Neural crest cell (in vitro differentiated cells): Measurements from ENCODE around the gene C17orf75. TPM values are rescaled to one million over a fixed set of nuclear protein-coding genes. Genes with fewer than 3 reads are reported as not detected.

ENCODE experiments used
- DNase-seq: peaks from one replicate; pipeline ENCODE4 v3.0.0; 2021; ENCODE audit warnings: low read depth, mixed read lengths, low spot score
- H3K27ac Mint-ChIP-seq: one replicate; pipeline ENCODE4 v1.8.0; 2021; ENCODE audit warnings: mild to moderate bottlenecking, mixed read lengths; ENCODE audit not compliant: unreplicated experiment
- H3K27me3 Mint-ChIP-seq: 2 replicates; pipeline ENCODE4 v1.8.0; 2021; ENCODE audit warnings: low read depth, mild to moderate bottlenecking, mixed read lengths
- H3K36me3 Mint-ChIP-seq: 2 replicates; pipeline ENCODE4 v1.8.0; 2021; ENCODE audit warnings: low read depth, mild to moderate bottlenecking, mixed read lengths
- H3K4me1 Mint-ChIP-seq: 2 replicates; pipeline ENCODE4 v1.8.0; 2021; ENCODE audit warnings: mixed read lengths
- H3K4me3 Mint-ChIP-seq: one replicate; pipeline ENCODE4 v1.8.0; 2021; ENCODE audit warnings: mild to moderate bottlenecking, mixed read lengths
- H3K9me3 Mint-ChIP-seq: 2 replicates; pipeline ENCODE4 v1.8.0; 2021; ENCODE audit warnings: mixed read lengths
- total RNA-seq: library from RNA; stranded (reverse); gene quantifications from 2 replicates; pipeline ENCODE4 v1.2.1, GENCODE V29; 2021
- TF ChIP-seq, protein P1 (sequence below): fragments of 200-600 bp; sonication (generic); conservative IDR thresholded peaks from 2 replicates; pipeline ENCODE4 v1.5.0; 2021; ENCODE audit warnings: antibody characterized with exemption, mild to moderate bottlenecking

C17orf75 gene
- total RNA-seq, 1 donor from 2014 or later: 52.8 TPM

GRCh38 chr17:32349854-32350665 lies 8.1 kb upstream of the C17orf75 start, which contains the start of gene ZNF207:
ZNF207 (plus strand) TSS chr17:32350157; CDS start chr17:32350286, 129 bp downstream.
- no peaks in the 10 kb centered on the region for H3K27me3 Mint-ChIP-seq
- H3K27ac Mint-ChIP-seq: peak within 1 kb of the TSS; percentile 99
- H3K9me3 Mint-ChIP-seq: no peaks in the 10 kb centered on the region
- peak; percentile 94 for DNase-seq
- peaks cover 33% of the 10 kb centered on the region for H3K4me1 Mint-ChIP-seq
- TF ChIP-seq, protein P1, sequence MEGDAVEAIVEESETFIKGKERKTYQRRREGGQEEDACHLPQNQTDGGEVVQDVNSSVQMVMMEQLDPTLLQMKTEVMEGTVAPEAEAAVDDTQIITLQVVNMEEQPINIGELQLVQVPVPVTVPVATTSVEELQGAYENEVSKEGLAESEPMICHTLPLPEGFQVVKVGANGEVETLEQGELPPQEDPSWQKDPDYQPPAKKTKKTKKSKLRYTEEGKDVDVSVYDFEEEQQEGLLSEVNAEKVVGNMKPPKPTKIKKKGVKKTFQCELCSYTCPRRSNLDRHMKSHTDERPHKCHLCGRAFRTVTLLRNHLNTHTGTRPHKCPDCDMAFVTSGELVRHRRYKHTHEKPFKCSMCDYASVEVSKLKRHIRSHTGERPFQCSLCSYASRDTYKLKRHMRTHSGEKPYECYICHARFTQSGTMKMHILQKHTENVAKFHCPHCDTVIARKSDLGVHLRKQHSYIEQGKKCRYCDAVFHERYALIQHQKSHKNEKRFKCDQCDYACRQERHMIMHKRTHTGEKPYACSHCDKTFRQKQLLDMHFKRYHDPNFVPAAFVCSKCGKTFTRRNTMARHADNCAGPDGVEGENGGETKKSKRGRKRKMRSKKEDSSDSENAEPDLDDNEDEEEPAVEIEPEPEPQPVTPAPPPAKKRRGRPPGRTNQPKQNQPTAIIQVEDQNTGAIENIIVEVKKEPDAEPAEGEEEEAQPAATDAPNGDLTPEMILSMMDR: no peak
- peaks cover 11% of the 10 kb centered on the region for H3K36me3 Mint-ChIP-seq
- H3K4me3 Mint-ChIP-seq: peak within 1 kb of the TSS; percentile 97

- Mint-ChIP-seq H3K27me3 (no peaks in the 10 kb centered on the region), H3K9me3 (no peaks in the 10 kb centered on the region), H3K4me1 (peaks cover 28% of the 10 kb centered on the region), H3K27ac (peak overlapping the region; percentile 99), H3K4me3 (peak overlapping the region; percentile 97), H3K36me3 (peaks cover 11% of the 10 kb centered on the region)
- TF ChIP-seq, protein P1: no peak
- no peak for DNase-seq
Observed at GRCh38 chr17:32349503-32349853, 7.5 kb upstream of the C17orf75 start.

GRCh38 chr17:32348483-32348800 lies 6.5 kb upstream of the C17orf75 start:
- H3K36me3 Mint-ChIP-seq: peaks cover 11% of the 10 kb centered on the region
- H3K4me3 Mint-ChIP-seq: peak overlapping the region; percentile 80
- H3K27me3 Mint-ChIP-seq: no peaks in the 10 kb centered on the region
- H3K27ac Mint-ChIP-seq: no peak overlapping the region
- DNase-seq: no peak
- H3K9me3 Mint-ChIP-seq: no peaks in the 10 kb centered on the region
- H3K4me1 Mint-ChIP-seq: peaks cover 28% of the 10 kb centered on the region
- TF ChIP-seq, protein P1: no peak

- Mint-ChIP-seq H3K4me1 (peaks cover 28% of the 10 kb centered on the region), H3K9me3 (no peaks in the 10 kb centered on the region), H3K36me3 (peaks cover 7% of the 10 kb centered on the region), H3K27me3 (no peaks in the 10 kb centered on the region), H3K4me3 (peak overlapping the region; percentile 52), H3K27ac (peak overlapping the region; percentile 43)
- TF ChIP-seq, protein P1: no peak
- DNase-seq: no peak
Observed at GRCh38 chr17:32345951-32346600, 4.1 kb upstream of the C17orf75 start.

DNA sequence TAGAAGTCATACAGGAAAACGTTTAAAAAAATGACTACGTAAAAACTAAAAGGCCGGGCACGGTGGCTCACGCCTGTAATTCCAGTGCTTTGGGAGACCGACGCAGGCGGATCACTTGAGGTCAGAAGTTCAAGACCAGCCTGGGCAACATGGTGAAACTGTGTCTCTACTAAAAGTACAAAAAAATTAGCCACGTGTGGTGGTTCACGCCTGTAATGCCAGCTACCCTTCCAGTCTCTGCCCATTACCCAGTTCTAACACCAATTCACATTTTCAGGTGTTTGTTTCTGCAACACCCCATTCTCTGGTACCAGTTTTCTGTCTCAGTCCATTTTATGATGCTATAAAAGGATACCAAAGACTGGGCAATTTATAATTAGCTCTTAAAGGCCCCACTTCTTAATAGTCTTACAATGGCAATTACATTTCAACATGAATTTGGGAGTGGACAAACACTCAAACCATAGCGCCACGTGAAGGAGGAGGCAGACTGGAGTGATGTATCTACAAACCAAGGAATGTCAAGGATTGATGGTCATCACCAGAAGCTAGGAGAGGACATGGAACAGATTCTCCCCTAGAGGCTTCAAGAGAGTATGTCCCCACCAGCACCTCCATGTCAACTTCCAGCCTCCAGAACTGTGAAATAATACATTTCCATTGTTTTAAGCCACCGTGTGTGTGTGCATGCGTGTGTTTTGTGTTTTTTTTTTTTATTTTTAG lies 791 bp upstream of the C17orf75 start:
- H3K27ac Mint-ChIP-seq: no peak overlapping the region

More for the DNA sequence above, 791 bp upstream of the C17orf75 start:
- no peak for DNase-seq
- TF ChIP-seq, protein P1: no peak
- H3K9me3 Mint-ChIP-seq: no peaks in the 10 kb centered on the region
- peak overlapping the region; percentile 93 for H3K4me3 Mint-ChIP-seq
- H3K27me3 Mint-ChIP-seq: no peaks in the 10 kb centered on the region
- no peaks in the 10 kb centered on the region for H3K36me3 Mint-ChIP-seq
- H3K4me1 Mint-ChIP-seq: peaks cover 29% of the 10 kb centered on the region
